MM.1S (cell line): ENCODE measurements around the gene TCF23.

Experiments used
- DNase-seq: peaks from one replicate; pipeline ENCODE4 v3.0.0-alpha.2; 2015
- H2AFZ ChIP-seq: fragments of 300-600 bp; sonication (generic); 2 replicates; pipeline ENCODE4 v1.6.0; 2016; ENCODE audit warnings: antibody characterized with exemption, low read length
- H3F3A ChIP-seq: fragments of 300-600 bp; sonication (generic); 2 replicates; pipeline ENCODE4 v1.6.1; 2016; ENCODE audit warnings: mild to moderate bottlenecking, antibody characterized with exemption, low read length, moderate library complexity, mixed read lengths; ENCODE audit not compliant: insufficient read depth
- H3K27ac ChIP-seq: fragments of 300-600 bp; sonication (generic); 2 replicates; pipeline ENCODE4 v1.5.1; 2016; ENCODE audit warnings: mild to moderate bottlenecking, low read length
- H3K27me3 ChIP-seq: fragments of 300-600 bp; sonication (generic); replicated peaks from 2 replicates; pipeline ENCODE4 v1.6.0; 2016; ENCODE audit warnings: low read length; ENCODE audit not compliant: insufficient read depth
- H3K36me3 ChIP-seq: fragments of 300-600 bp; sonication (generic); replicated peaks from 2 replicates; pipeline ENCODE4 v1.6.1; 2016; ENCODE audit warnings: mild to moderate bottlenecking, low read length, mixed read lengths; ENCODE audit not compliant: insufficient read depth
- H3K4me1 ChIP-seq: fragments of 300-600 bp; sonication (generic); 2 replicates; pipeline ENCODE4 v1.6.1; 2016; ENCODE audit warnings: low read length, mixed read lengths
- H3K4me2 ChIP-seq: fragments of 300-600 bp; sonication (generic); 2 replicates; pipeline ENCODE4 v1.6.0; 2016; ENCODE audit warnings: low read depth, low read length
- H3K4me3 ChIP-seq: fragments of 300-600 bp; sonication (generic); 2 replicates; pipeline ENCODE4 v1.5.1; 2016; ENCODE audit warnings: low read length, mixed read lengths
- H3K79me2 ChIP-seq: fragments of 300-600 bp; sonication (generic); 2 replicates; pipeline ENCODE4 v1.6.1; 2016; ENCODE audit warnings: mixed run types, low read length, mixed read lengths
- H3K9ac ChIP-seq: fragments of 300-600 bp; sonication (generic); 2 replicates; pipeline ENCODE4 v1.6.1; 2016; ENCODE audit warnings: low read length, mixed read lengths
- H3K9me2 ChIP-seq: fragments of 300-600 bp; sonication (generic); replicated peaks from 2 replicates; pipeline ENCODE4 v1.6.1; 2016; ENCODE audit warnings: mild to moderate bottlenecking, low read length, mixed read lengths; ENCODE audit not compliant: insufficient read depth
- H3K9me3 ChIP-seq: fragments of 300-600 bp; sonication (generic); replicated peaks from 2 replicates; pipeline ENCODE4 v1.6.1; 2016; ENCODE audit warnings: mild to moderate bottlenecking, low read length, mixed read lengths; ENCODE audit not compliant: insufficient read depth
- H4K20me1 ChIP-seq: fragments of 300-600 bp; sonication (generic); 2 replicates; pipeline ENCODE4 v1.6.1; 2016; ENCODE audit warnings: mild to moderate bottlenecking, low read length, moderate library complexity, mixed read lengths; ENCODE audit not compliant: insufficient read depth
- EZH2 ChIP-seq: fragments of 300-600 bp; sonication (generic); optimal IDR thresholded peaks from 2 replicates; pipeline ENCODE3; 2017; ENCODE audit warnings: low read depth, mild to moderate bottlenecking, antibody characterized with exemption, low read length, mixed read lengths
- EZH2phosphoT487 ChIP-seq: fragments of 300-600 bp; sonication (generic); IDR thresholded peaks from 2 replicates; pipeline ENCODE4 v1.6.1; 2018; ENCODE audit warnings: antibody characterized with exemption, low read length
- TF ChIP-seq, protein P1 (sequence below): fragments of 300-600 bp; sonication (generic); IDR thresholded peaks from 2 replicates; pipeline ENCODE4 v1.5.1; 2016; ENCODE audit warnings: antibody characterized with exemption, low read length, mixed read lengths

TCF23 gene

DNA sequence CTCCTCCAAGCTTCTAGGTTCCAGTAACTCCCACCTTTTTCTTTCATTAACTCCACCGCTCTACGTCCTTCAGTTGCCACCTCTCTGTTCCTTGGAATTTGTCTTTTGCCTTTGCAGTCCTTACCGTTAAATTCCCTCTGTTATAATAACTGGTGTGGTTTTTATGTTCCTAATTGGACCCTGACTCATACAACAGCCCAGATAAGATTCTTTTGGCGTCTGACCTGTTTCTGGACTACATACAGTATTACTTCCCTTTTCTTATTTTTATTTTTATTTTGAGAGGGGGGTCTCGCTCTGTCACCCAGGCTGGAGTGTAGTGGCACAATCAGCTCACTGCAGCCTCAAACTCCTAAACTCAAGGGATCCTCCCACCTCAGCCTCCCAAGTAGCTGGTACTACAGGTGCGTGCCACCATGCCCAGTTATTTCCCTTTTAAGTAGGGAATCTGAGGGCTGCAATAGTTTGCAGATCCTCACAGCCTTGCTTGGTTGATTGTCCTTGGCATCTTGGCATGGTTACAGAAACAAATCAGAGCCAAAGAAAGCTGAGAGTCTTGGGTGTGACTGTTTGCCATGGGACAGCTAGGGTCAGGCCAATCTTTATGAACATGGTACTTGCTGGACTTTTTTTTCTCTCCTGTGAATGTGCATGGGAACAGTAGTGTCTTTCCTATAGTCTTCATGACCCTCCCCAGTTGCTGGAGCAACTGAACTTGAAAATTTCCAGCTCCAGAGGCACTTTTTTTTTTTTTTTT, 22.0 kb downstream of the TCF23 start:
- TF ChIP-seq EZH2phosphoT487 (no peak), EZH2 (no peak)
- TF ChIP-seq, protein P1, sequence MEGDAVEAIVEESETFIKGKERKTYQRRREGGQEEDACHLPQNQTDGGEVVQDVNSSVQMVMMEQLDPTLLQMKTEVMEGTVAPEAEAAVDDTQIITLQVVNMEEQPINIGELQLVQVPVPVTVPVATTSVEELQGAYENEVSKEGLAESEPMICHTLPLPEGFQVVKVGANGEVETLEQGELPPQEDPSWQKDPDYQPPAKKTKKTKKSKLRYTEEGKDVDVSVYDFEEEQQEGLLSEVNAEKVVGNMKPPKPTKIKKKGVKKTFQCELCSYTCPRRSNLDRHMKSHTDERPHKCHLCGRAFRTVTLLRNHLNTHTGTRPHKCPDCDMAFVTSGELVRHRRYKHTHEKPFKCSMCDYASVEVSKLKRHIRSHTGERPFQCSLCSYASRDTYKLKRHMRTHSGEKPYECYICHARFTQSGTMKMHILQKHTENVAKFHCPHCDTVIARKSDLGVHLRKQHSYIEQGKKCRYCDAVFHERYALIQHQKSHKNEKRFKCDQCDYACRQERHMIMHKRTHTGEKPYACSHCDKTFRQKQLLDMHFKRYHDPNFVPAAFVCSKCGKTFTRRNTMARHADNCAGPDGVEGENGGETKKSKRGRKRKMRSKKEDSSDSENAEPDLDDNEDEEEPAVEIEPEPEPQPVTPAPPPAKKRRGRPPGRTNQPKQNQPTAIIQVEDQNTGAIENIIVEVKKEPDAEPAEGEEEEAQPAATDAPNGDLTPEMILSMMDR, result no peak
- no peak overlapping the region for H2AFZ ChIP-seq
- H4K20me1 ChIP-seq, result no peaks in the 10 kb centered on the region
- H3K9me3 ChIP-seq, result no peaks in the 10 kb centered on the region
- H3K79me2 ChIP-seq, result no peaks in the 10 kb centered on the region
- no peak overlapping the region for H3K27ac ChIP-seq
- DNase-seq, result no peak
- H3K4me3 ChIP-seq, result no peak overlapping the region
- no peak overlapping the region for H3K4me2 ChIP-seq
- H3K27me3 ChIP-seq, result no peaks in the 10 kb centered on the region
- peaks cover 17% of the 10 kb centered on the region for H3K4me1 ChIP-seq
- peaks cover 4% of the 10 kb centered on the region for H3F3A ChIP-seq
- H3K9ac ChIP-seq, result no peak overlapping the region
- H3K36me3 ChIP-seq, result no peaks in the 10 kb centered on the region
- no peaks in the 10 kb centered on the region for H3K9me2 ChIP-seq

DNA sequence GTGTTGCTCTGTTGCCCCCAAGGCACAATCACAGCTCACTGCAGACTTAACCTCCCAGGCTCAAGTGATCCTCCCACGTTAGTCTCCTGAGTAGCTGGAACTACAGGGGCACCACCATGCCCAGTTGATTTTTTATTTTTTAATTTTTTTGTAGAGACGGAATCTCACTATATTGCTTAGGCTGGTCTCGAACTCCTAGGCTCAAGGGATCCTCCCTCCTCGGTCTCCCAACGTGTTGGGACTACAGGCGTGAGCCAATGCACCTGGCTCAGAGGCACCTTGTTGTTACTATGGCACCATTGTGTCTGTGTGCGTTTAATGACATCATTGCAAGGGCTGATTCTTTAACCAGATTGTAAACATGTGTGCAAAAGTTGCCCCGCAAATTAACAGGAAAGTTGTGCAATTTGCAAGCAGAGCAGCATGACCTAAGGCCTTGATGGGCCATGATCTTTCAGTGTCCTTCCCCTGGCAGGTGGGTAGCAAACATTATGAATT, 22.6 kb downstream of the TCF23 start:
- Histone ChIP-seq H3K9ac (no peak overlapping the region), H3K9me3 (no peaks in the 10 kb centered on the region), H3K9me2 (no peaks in the 10 kb centered on the region), H4K20me1 (no peaks in the 10 kb centered on the region), H3K36me3 (no peaks in the 10 kb centered on the region), H2AFZ (no peak overlapping the region), H3K4me1 (peaks cover 11% of the 10 kb centered on the region), H3F3A (no peaks in the 10 kb centered on the region), H3K4me2 (no peak overlapping the region), H3K27me3 (no peaks in the 10 kb centered on the region), H3K4me3 (no peak overlapping the region), H3K27ac (no peak overlapping the region), H3K79me2 (no peaks in the 10 kb centered on the region)
- TF ChIP-seq EZH2, result no peak
- TF ChIP-seq, protein P1, result no peak
- TF ChIP-seq EZH2phosphoT487, result no peak
- DNase-seq, result no peak

DNA sequence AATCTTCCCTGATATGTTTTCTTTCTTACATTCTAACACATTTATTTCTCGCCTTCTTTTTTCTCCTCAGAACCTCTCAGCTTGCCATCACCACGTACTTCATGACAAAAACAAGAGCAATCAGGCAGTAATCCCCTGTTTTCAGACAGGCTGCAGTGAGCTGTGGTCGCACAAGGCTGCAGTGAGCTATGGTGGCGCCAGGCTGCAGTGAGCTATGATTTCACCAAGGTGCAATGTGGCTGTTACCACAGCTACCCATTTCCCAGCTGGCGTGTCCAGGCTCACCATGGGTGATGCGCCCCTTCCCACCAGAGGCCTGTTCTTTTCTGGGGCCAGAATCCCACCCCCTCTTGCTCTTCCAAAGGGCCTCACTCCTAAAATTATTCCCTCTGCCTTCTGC, 25.8 kb downstream of the TCF23 start:
- H2AFZ ChIP-seq, result no peak overlapping the region
- no peak overlapping the region for H3K9ac ChIP-seq
- no peaks in the 10 kb centered on the region for H3K27me3 ChIP-seq
- H3K27ac ChIP-seq, result no peak overlapping the region
- H3K79me2 ChIP-seq, result no peaks in the 10 kb centered on the region
- TF ChIP-seq EZH2 (no peak), EZH2phosphoT487 (no peak)
- TF ChIP-seq, protein P1, result no peak
- H3K9me2 ChIP-seq, result no peaks in the 10 kb centered on the region
- H3K9me3 ChIP-seq, result no peaks in the 10 kb centered on the region
- no peak for DNase-seq
- H3K4me1 ChIP-seq, result peaks cover 10% of the 10 kb centered on the region
- no peaks in the 10 kb centered on the region for H3F3A ChIP-seq
- no peaks in the 10 kb centered on the region for H4K20me1 ChIP-seq
- no peaks in the 10 kb centered on the region for H3K36me3 ChIP-seq
- H3K4me2 ChIP-seq, result no peak overlapping the region
- no peak overlapping the region for H3K4me3 ChIP-seq
